LNCaP clone FGC (cell line): ENCODE measurements around the gene TPST2.
A peak's percentile ranks its signal among the peaks of the same experiment; 100 is the strongest.

ENCODE experiments used
- DNase-seq: peaks from one replicate; pipeline ENCODE4 v3.0.0-alpha.2; 2011; ENCODE audit warnings: low read depth
- H3K4me3 ChIP-seq: 2 replicates; pipeline ENCODE4 v1.5.1; 2011; ENCODE audit warnings: mild to moderate bottlenecking, low read depth, low read length, control low read depth
- CTCF ChIP-seq: IDR thresholded peaks from 2 replicates; pipeline ENCODE4 v1.5.1; 2012; ENCODE audit warnings: mild to moderate bottlenecking; ENCODE audit not compliant: control insufficient read depth, insufficient read depth; ENCODE audit errors: extremely low read depth

The TPST2 gene

GRCh38 chr22:26480611-26480932, 109.4 kb downstream of the TPST2 start:
- no peak for DNase-seq
- H3K4me3 ChIP-seq = peak overlapping the region; percentile 40
- no peak for TF ChIP-seq CTCF

GRCh38 chr22:26479792-26480610, 109.9 kb downstream of the TPST2 start:
- peak; percentile 57 for DNase-seq
- TF ChIP-seq CTCF = no peak
- peak overlapping the region; percentile 40 for H3K4me3 ChIP-seq

- peak overlapping the region; percentile 40 for H3K4me3 ChIP-seq
- DNase-seq = no peak
- 0 out of 2 replicates have a peak, but pooled peaks have one; percentile 13 for TF ChIP-seq CTCF
Measured at GRCh38 chr22:26479043-26479791, 110.7 kb downstream of the TPST2 start.

GRCh38 chr22:26477341-26477731, 112.6 kb downstream of the TPST2 start:
- no peak overlapping the region for H3K4me3 ChIP-seq
- no peak for TF ChIP-seq CTCF
- DNase-seq = no peak

GRCh38 chr22:26476705-26477340, 113.1 kb downstream of the TPST2 start:
- H3K4me3 ChIP-seq = no peak overlapping the region
- no peak for DNase-seq
- TF ChIP-seq CTCF = no peak

GRCh38 chr22:26474682-26475081, 115.2 kb downstream of the TPST2 start:
- no peak overlapping the region for H3K4me3 ChIP-seq
- DNase-seq = no peak
- TF ChIP-seq CTCF = no peak
